HG02870 (cell line): Measurements from ENCODE around the gene MXRA7.
"Not testable (repeated sequence)": the region's sequence is repeated elsewhere in the genome, so short reads cannot be mapped to it uniquely, and the experiment has no call there.

ENCODE experiments used
- ATAC-seq: cut with Tn5 transposase; IDR thresholded peaks from one replicate; pipeline ENCODE4 v1.9.1; 2021; ENCODE audit warnings: mild to moderate bottlenecking, moderate library complexity; ENCODE audit not compliant: unreplicated experiment

MXRA7 gene

DNA sequence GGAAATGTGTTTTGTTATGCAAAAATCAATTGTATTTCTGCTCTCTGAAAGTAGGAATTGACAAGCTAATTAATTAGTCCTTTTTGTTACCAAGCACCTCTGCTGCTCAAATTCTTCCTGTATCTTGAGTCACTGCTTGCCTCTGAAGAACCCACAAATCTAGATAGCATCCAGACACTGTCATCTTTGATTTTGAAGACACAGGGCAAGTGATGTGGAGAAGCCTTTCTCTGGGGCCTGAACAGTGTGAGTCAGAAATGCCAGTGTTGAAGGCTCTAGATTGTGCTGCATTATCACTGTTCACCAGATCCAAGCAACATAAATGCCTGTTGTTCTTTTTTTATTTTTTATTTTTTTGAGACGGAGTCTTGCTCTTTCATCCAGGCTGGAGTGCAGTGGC, 56.4 kb downstream of the MXRA7 start:
- no peak for ATAC-seq

DNA sequence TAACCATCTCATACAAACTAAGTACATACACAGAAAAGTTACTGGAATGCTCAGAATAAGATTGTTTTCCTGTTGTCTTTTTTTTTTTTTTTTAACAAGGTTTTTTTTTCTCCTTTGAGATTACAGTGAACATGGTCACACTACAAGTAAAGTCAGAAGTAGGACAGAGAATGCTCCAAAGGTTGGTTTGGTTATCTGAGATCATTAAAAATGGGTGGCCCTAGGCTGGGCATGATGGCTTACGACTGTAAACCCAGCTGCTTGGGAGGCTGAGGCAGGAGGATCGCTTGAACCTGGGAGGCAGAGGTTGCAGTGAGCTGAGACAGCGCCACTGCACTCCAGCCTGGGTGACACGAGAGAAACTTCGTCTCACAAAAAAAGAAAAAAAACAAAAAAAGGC, 60.3 kb downstream of the MXRA7 start:
- no peak for ATAC-seq

DNA sequence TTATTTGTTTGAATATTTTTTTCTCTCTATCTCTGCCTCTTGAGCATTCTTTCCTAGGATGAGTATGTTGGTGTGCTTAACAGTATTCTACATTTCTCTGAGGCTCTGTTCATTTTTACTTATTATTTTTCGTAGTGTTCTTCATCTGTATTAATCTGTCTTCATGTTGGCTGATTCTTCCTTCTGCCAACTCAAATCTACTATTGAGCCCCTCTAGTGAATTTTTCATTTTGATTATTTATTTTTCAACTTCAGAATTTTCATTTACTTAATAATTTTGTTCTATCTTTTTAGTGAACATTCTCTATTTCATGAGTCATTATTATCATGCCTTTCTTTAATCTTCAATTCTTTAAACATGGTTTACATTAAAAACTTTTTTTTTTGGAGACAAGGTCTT, 64.1 kb downstream of the MXRA7 start:
- no peak for ATAC-seq

DNA sequence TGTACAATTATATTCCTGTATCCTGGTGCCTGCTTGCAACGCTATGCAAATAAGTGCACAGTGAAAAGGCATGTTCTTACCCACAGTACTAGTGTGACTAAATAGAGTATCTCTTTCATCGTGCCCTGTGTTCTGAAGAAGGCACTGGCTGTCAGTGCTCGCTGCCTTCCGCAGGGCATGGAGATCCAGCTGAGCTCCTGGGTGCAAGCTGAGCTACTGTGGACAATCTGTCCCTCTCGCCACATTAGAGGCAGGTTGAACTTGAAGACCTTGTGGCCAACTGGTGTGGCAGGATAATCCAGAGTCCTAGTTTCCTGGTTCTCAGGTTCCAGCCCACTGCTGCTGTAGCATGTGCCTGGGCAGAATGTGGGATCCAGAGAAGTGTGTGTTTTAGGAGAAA, 65.3 kb downstream of the MXRA7 start:
- no peak for ATAC-seq

DNA sequence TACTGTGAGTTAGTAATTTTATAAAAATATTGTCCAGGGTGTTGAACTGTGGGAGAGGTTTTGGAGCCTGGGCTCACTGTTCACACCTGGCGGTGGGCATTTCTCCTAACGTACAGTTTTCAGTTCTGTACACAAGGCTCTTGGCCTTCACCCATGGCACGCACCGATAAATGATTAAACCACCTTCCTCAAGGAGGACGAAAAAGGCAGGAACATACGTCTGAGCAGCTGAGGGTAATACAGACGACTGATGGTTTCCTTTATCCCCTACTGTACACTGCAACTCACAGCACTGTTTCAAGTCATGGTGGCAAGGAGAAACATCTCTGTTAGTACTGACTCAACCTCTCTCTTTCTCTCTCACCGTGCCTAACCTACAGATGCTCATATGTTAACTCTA, 65.8 kb downstream of the MXRA7 start:
- ATAC-seq = no peak

DNA sequence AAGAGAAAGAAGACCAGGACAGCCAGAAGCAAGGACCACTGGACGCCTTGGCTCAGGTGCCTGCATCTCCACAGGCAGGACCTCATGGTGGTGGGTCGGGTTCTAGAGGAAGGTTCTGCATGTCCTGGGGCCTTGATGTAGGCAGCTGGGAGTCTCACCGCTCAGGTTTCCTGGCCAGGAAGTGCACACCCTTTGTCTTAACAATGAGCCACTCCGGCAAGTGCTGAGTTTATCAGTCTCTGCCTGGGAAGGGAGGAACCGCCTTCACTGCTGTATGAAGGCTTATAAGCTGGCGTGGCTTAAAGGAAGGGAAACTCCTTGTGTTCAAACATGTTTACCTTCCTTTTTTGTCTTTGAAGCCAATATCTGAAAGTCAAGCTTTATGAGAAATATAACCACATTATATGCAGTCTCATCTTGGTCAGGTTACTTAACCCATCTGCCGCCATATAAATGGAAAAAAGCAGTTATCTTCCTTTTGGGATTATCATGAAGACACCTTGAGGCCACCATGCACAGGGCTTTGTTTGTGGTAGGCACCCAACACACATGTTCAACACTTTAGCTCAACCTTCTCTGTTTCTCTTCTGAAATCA, 67.1 kb downstream of the MXRA7 start, which contains the start of gene ST6GALNAC1:
ST6GALNAC1 (minus strand) TSS at position 205 of the 596 bp plus-strand sequence; CDS start at position 86, 119 bp downstream.
- no peak for ATAC-seq

DNA sequence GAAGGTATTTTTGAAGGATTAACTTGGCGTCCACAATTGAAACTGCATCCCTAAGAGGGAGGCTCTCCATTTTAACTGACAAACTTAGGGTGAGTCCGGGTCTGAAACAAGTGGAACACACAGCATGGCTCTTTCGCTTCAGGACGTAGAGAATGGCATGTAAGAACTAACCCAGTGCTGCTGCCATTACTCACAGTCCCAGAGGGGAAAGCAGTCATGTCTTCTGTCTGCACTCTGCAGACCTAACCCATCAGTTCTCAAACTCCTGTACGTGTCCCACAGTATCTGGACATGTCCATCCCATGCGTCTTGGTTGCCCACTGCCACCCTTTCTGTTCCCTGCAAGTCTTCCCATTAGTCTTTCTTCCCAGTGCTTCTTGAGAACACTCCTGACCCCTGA, 67.8 kb downstream of the MXRA7 start:
- no peak for ATAC-seq

DNA sequence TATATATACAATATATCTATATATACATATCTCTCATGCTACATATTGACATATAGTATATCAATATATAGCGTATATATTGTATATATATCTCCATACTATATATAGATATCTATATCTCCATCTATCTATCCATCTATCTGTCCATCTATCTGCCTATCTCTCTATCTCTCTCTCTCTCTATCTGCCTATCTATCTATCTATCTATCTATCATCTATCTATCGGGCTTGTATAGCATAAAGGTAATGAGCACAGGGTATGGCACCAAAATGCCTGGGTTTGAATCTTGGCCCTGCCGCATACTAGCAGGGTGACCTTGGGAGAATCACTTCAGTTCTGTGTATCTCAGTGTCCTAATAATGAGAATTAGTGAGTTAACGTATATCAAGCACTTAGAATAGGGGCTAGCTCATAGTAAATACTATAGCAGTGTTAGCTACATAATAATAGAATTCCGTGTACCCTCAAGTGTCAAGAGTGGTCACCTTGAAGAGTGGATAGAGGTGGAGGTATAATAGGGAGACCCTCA, 68.7 kb downstream of the MXRA7 start:
- no peak for ATAC-seq

DNA sequence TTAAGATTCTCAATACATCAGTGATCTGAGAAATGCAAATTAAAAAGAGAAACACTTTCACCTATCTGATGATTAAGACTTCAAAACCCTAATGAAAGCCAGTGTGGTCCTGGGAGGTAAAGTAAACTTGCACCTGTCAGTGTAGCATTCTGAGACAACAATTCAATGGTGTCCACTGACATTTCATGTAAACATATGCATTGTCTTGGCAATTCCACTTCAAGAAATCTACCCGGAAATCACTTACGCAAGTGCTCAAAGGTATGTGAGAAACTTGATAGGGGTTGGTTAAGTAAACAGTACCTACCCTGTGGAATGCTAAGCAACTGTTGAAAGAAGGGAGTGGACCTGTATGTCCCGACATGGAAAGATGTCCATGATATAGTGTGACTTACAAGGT, 69.3 kb downstream of the MXRA7 start:
- no peak for ATAC-seq

DNA sequence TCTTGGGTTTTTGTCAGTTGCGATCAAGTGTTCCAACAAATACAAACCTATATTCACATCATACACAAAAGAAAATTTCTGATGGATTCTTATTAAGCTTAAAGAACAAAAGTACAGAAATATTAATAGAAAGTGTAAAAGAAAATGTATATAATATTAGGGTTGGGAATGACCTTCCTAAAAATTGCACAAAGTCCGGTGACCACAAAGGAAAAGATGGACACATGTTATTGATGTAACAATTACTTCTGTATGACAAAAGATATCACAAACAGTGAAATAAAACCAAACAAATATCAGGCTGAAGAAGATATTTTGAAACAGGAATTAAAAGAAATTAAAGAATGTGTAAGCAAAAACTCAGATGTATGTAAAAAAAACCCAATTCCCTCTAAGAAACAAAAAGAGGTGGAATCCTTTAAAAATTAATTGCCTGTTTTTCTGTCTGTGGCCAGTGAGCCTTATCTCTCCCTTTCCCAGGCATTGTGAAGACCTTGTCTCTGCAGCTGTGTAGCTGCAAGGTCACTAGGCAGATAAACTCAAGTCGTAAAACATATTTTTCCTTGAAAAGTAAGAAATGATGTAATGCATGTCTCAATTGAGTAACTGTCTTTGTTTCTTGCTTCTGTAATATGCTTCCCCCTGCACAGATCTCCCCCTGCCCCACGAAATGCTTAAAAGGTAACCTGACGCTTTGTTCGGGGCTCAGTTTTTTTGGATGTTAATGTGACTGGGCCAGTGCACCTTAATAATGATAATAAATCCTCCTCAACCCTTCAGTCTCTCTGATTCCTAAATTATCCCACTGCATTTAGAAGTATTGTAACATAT, 70.0 kb downstream of the MXRA7 start:
- ATAC-seq = no peak

DNA sequence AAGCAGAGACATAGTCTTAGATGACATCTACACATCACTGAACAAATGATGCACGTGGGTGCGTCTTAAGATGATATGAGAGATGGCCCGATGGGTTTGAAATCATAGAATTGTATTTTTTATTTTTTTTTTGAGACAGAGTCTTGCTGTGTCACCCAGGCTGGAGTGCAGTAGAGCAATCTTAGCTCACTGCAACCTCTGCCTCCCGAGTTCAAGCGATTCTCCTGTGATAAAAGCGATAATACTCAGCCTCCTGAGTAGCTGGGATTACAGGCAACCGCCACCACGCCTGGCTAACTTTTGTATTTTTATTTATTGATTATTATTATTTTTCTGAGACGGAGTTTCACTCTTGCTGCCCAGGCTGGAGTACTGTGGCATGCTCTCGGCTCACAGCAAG, 72.5 kb downstream of the MXRA7 start:
- no peak for ATAC-seq

DNA sequence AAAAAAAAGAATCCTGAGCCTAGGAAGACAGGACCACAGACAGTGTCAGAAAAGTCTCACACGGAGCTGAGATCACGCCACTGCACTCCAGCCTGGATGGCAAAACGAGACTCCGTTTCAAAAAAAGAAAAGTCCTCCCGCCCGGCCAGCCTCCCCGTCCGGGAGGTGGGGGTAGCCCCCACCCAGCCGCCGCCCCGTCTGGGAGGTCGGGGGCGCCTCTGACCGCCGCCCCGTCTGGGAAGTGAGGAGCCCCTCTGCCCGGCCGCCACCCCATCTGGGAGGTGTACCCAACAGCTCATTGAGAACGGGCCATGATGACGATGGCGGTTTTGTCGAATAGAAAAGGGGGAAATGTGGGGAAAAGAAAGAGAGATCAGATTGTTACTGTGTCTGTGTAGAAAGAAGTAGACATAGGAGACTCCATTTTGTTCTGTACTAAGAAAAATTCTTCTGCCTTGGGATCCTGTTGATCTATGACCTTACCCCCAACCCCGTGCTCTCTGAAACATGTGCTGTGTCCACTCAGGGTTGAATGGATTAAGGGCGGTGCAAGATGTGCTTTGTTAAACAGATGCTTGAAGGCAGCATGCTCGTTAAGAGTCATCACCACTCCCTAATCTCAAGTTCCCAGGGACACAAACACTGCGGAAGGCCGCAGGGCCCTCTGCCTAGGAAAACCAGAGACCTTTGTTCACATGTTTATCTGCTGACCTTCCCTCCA, 74.1 kb downstream of the MXRA7 start:
- ATAC-seq = not testable (repeated sequence)

DNA sequence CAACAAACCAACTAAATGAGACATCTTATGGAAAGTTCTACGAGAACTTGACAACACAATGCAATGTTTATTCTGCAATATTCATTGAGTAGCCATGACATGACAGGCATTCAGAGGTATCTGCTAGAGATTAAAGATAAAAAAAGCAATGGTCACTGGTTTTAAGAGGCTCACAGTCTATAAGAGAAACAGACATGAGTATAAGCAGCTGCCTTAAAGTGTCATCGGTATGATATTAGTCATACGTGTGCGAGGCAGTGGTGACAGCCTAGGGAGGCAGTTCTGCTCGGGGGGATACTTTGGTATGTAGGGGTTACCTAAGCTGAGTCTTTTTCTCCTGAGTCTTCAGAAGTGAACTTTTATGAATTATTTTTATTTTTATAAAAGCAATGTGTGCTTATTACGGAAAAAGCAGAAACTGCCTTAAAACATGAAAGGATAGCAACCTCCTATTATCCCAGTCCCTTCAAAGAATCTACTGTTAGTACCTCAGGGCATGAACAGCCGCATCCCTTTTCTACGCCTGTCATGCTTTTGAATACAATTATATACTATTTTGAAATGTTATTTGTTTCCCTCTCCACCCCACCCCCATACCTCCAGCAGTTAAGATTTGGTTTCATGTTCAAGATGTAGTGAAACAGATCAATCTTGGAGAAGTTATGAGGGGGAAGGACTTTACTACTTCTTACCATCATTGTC, 75.0 kb downstream of the MXRA7 start:
- ATAC-seq = no peak

DNA sequence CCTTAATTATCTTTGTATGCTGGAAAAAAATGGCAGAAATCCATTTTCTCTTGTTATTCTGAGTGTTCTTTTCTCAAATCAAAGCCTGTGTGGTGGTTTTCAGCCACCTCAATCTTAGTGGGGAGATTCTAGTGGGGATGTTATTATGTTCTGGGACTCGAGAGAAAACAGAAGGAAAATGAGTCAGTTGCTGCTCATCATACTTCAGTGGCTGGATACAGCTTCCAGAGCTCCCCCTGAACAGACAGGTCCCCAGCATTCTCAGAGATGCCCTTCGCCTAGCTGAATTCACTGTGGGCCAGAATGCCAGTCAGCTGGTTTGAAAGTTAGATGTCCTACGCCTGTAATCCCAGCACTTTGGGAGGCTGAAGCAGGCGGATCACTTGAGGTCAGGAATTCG, 75.7 kb downstream of the MXRA7 start:
- ATAC-seq = no peak

DNA sequence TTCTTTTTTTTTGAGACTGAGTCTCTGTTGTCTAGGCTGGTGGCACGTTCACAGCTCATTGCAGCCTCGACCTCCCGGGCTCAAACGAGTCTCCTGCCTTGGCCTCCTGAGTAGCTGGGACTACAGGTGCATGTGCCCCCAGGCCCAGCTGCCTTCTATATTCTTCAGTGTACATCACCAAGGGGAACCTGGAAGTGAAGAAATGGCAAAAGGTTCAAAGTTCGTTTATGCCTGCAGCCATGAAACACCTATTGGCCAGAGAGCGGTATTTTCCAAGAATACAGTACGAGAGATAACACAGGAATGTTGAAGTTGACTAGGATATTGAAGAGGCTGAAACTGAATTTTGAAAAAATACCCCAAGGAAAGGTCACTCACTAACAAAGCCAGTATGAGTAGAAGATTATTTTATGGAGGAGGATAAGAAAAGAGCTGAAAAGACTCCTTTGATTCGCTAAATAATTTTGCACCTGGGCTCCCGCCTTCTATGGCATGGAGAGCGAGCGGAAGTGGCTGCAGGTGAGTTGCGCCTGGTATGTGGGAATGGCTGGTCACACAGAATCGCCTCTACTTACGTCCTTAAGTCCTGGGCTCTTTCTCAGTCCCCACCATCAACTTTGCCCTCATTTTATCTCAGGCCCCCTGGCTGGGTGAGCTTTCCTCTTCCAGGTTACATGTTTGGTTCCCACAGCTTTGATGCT, 77.0 kb downstream of the MXRA7 start:
- ATAC-seq = no peak

DNA sequence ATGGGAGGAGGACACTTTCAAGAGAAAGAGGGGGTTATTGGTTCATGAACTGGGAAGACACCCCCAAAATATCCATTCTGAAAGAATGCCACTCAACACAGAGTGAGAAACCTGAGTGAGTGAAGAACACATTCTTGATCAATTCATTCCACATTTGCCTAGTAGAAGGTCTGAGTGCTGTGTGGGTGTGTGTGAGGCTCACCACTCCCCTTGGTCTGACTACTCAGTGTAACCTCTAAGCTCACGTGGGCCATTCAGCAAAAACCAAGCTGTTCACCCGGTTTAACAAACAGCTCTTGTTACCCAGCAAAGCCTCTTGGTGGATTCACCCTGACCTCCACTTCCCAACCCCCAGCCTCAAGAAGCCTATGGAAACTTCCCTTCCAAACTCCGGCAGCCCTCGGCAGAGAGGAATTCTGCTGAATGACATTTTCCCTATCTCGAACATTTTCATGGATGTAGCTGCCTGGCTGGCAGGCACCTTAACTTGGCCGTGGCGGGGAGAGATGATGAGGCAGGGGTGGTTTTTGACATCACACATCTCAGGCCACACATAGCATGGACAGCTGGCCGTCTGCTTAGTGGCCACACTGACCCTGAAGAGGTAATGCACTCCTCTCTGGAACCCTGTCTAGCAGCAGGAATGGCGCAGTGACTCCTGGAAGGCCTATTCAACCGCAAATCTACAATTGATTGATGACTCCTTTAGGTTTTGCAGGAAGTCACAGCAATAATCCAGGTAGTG, 78.8 kb downstream of the MXRA7 start:
- no peak for ATAC-seq

DNA sequence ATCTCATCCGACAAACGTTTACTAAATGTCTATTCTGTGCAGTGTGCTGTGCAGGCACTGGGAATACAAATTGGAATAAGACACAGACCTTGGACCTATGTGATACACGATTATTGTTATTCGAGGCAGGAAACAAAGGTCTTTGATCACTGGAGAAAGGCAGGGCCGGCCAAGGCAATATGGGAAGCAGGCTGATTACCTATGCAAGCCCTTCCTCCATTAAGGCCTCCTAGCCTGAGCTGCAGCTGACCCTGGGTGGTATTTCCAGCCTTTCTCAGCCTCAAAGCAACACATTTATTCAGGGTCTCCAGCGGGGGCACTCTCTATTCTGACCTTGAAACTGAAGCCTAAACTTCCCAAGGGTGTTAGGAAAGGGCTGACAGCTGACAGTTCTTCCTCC, 80.6 kb downstream of the MXRA7 start:
- no peak for ATAC-seq
